HG02642 (cell line): ENCODE data around the gene SLC1A7.

ENCODE experiments used
- ATAC-seq: cut with Tn5 transposase; IDR thresholded peaks from one replicate; pipeline ENCODE4 v1.9.1; 2021; ENCODE audit warnings: mild to moderate bottlenecking; ENCODE audit not compliant: unreplicated experiment, poor library complexity

The SLC1A7 gene

DNA sequence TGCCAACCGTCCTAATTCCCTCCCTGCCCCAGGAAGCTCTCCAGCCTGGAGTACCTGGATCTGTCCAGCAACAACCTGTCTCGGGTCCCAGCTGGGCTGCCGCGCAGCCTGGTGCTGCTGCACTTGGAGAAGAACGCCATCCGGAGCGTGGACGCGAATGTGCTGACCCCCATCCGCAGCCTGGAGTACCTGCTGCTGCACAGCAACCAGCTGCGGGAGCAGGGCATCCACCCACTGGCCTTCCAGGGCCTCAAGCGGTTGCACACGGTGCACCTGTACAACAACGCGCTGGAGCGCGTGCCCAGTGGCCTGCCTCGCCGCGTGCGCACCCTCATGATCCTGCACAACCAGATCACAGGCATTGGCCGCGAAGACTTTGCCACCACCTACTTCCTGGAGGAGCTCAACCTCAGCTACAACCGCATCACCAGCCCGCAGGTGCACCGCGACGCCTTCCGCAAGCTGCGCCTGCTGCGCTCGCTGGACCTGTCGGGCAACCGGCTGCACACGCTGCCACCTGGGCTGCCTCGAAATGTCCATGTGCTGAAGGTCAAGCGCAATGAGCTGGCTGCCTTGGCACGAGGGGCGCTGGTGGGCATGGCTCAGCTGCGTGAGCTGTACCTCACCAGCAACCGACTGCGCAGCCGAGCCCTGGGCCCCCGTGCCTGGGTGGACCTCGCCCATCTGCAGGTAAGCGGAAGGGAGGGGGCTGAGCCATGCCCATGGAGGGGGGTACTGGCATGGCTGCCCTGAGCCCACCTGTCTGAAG, 63.9 kb downstream of the SLC1A7 start:
- no peak for ATAC-seq

DNA sequence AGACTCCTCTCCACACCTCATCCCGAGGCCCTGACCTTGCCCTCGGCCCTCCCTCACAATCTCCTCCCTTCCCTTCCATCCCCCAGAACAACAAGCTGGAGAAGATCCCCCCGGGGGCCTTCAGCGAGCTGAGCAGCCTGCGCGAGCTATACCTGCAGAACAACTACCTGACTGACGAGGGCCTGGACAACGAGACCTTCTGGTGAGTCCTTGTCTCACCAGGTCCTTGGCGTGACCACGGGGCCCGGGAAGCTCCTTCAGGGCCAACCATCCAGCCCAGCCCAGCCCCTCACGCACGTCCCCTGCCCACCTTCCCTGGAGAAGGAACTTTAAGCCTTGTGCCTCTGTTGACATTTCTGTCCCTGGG, 64.9 kb downstream of the SLC1A7 start:
- ATAC-seq: no peak

DNA sequence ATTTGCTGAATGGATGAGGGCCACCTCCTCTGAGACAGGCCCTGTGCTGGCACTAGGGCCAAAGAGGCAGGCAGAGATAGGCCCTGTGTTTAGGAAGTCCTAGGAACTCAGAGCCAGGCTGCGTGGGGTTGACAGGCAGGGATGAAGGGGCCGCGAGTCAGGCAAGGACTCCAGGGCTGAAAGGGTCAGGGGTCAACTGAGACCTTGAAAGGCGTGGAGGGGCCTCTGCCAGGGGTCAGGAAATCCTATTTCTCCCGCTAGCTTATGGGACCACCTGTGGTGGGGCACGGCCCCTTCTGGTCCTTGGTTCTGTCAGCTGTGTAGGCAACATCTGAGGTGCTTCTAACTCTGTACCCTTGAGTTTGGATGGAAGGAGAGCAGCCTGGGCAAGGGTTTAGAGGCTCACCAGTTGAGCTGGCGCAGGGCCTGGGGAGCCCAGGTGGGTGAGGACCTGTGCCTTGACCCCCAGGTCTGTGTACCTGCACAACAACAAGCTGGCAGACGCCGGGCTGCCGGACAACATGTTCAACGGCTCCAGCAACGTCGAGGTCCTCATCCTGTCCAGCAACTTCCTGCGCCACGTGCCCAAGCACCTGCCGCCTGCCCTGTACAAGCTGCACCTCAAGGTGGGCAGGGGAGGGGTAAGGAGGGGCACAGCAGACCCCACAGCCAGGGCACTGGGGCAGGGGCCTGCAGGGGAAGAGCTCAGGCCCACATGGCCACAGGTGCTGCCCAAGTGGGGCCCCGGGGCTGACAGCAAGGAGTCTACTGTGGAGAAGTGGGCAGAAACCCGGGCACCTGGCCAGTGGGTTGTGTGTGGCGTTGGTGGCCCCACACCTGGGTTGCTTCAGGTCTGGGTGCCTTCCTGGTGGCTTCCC, 65.5 kb downstream of the SLC1A7 start:
- no peak for ATAC-seq

DNA sequence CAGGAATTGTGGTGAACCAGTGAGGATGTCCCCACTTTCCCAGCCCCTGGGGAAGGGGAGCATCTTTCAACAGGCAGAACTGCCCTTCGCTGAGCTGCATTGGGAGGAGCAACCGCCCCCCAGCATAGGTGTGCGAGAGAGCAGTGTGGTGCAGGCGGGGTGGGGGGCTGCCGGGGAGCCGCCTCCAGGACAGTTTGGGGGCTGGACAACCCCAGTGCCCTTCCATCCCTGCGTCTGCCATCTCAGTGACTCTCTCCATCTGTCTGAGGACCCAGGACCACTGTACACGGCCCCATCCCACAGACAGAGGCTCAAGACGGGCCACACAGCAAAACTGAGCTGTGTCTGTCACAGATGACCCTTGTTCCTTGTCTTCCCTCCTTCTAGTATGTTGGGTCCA, 66.3 kb downstream of the SLC1A7 start:
- no peak for ATAC-seq

DNA sequence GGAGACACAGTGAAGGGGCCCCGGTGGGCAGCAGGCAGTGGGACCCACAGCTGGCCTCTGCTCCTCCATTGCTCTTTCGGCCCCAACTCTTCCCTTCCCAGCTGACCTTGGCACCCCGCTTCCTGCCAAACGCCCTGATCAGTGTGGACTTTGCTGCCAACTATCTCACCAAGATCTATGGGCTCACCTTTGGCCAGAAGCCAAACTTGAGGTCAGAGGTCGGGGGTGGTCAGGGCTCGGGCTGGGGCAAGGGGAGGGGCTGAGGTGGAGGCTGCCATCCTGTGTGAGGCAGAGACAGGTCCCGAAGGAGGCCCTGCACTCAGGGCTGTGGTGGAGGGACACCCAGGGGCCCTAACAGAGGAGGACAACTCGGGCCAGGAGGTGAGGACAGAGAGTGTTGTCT, 66.7 kb downstream of the SLC1A7 start:
- no peak for ATAC-seq

DNA sequence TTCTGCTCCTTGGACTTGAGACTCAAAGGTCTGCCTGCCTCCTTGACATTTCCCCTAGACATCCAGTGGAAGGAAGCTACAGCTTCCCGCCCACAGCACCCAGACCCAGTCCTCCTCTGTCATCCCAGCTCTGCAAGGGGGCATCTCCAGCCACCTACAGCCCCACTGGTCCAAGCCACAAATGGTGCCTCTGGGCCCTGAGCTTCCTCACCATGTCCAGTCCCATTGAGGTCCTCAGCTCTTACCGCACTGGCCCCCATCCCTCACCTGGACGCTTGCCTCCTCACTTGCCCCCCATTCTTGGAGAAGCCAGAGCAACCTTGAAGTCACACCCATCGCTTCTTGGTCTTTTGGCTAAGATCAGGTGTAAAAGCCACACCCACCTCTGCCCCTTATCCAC, 67.2 kb downstream of the SLC1A7 start:
- no peak for ATAC-seq

DNA sequence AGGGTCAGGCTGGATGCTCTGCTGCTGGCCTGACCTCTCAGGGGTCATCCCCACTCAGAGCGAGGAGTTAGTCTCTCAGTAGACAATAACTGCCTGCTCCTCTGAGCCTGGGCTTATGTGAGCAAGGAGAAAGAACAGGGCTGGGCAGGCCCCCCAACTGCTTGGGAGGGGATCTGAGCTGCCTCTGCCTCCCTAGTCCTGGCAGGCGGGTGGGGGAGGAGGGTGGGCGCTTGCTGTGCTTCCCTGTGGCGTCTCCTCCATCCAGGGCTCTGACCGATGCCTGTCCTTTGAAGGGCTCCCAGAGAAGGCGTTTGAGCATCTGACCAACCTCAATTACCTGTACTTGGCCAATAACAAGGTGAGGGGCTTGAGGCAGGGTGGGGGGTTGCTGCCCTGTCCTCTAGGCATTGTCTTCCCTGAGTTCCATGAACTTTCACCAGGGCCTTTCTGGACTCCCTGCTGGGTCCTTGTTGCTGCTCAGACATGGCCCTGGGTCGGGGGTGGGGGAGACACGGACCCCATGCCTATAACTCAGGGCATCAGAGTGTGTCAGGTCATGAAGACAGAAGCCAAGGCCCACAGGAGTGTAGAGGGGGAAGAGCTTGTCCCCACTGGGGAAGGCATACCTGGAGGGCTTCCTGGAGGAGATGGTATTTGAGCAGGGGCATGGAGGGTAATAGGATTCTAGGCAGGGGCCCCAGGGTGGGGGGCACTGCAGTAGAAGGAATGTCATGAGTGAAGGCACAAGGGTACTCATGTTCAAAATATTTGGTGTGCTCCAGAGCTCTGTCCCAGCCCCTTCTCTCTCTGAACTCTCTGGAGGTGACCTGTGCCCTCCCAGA, 67.9 kb downstream of the SLC1A7 start:
- ATAC-seq: no peak

DNA sequence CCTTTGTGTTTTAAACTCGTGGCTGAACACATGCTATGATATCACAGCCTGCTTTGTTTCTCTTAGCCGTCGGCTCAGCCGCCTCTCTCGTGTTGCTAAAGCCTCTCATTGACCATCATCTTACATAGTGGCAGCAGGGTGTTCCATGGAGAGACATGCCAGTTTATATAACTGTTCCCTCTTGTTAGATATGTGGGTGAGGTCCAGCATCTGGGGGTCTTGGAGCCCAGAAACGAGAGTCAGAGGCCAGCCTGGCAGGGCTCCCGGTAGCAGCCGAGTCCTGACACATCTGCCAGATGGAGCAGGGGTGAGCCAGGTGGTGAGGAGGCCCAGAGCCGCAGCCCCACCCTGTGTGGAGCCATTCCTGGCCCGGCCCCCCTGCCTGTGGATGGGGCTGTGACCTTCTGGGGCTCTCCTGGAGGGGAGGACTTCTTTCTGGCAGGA, 68.5 kb downstream of the SLC1A7 start:
- ATAC-seq: no peak

DNA sequence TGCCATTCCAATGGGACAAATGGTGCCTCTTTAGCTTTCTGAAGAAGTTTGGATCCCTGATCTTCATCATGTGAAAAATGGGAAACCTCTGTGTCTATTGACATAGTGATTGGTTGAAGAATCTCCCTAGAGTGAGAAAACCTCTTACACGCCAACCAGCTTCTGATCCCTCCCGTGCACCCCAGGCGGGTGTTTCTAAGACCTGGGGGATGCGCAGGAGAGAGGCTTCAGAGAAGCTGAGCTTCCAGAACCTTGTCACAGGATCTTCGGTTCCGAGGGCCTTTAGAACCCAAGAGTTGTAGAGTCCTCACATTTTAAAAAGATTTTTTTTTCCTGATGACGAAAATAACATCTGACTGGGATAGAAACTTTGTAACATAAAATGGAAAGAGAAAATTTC, 69.2 kb downstream of the SLC1A7 start:
- no peak for ATAC-seq

DNA sequence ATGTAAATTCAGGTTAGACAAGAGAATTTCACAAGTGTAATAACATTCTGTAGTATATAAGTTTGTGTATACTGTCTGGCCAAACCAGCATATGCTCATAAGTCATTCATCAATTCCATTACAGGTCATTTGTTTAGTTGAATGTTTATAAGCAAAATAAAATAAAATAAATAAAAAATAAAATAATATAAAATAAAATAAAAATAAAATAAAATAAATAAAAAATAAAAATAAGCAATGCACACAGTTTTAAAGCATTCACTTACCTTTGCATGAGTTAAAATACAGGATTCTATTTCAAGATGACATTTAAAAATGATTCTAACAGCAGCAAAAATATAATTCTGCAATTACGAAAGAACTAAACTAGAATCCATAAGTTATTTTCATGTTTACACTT, 70.5 kb downstream of the SLC1A7 start:
- no peak for ATAC-seq

DNA sequence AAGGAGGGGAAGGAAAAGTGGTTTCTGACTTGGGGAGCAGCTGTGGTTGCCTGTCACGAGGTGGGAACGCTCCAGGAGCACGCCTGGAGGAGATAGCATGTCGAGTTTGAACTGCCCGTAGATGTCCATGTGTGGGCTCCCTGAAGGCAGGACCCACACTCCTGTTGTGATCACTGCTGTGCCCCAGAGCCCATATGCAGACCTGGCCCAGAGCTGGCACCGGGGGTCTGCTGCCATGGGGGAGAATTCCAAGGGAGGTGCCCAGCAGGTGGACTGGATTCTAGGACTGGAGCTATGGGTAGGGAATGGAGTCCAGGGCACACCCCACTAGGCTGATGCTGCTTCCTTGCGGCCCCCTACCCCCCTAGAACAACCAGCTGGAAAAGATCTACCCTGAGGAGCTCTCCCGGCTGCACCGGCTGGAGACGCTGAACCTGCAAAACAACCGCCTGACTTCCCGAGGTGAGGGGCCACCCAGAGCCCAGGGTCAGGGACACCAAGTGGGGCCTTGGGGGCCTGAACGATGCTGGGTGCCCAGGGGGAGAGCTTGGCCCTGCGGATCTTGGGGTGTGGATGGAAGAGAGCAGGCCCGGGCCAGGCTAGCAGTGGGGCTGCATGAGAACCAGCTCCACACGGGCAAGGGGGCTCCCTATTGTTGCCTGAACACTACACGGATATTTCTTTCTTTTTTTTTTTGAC, 71.1 kb downstream of the SLC1A7 start:
- ATAC-seq: no peak

DNA sequence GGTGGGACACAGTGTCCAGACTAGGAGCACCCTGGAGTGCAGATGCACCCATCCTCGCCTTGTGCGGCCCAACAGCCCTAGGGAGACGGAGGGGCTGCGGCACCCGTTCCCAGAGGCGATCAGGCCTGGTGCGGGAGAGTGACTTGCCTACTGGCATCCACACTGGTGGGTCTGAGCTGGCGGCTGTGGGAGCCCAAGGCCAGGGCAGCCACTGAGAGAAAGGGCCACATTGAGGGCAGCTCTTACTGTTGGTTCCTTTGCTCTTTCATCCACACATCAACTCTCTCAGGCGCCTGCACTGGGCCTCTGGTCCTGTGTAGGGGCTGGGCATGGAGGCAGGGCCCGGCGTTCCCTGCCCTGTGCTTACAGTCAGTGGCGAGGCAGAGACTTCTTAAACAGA, 71.8 kb downstream of the SLC1A7 start:
- no peak for ATAC-seq

DNA sequence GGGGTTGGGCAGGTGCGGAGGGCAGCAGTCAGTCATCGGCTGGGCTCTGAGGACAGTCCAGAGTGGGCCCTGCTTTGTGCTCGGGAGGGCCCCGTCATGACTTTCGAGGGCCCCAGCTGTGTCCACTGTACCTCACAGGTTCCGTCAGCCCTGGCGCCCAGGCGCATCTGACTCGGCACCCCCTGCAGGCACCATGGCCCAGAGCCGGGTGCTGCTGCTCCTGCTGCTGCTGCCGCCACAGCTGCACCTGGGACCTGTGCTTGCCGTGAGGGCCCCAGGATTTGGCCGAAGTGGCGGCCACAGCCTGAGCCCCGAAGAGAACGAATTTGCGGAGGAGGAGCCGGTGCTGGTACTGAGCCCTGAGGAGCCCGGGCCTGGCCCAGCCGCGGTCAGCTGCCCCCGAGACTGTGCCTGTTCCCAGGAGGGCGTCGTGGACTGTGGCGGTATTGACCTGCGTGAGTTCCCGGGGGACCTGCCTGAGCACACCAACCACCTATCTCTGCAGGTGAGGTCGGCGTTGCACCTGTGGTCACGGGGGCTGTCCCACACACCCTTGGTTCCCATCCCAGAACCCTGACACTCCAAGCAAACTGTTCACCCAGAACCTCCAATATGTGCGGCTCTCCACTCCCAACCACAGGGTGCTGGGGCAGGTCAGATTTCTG, 72.6 kb downstream of the SLC1A7 start:
- ATAC-seq: no peak

DNA sequence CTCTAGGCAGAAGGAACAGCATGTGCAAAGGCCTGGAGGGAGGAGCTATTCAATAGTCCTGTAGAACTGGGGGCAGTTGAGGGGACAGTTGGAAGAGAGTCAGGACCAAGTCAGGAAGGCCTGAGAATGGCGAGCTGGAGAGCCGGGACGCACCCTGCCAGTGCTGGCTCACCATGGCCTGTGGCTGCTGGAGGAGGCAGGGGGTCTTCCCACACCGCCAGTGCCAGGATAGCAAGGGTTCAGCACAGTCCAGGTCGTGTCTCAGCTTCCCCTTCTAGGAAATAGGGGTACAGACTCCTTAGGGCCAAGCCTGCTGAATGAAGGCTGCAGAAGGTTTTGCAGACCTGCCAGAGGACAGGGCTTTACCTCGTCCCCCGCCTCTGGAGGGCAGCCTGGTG, 73.2 kb downstream of the SLC1A7 start:
- no peak for ATAC-seq

DNA sequence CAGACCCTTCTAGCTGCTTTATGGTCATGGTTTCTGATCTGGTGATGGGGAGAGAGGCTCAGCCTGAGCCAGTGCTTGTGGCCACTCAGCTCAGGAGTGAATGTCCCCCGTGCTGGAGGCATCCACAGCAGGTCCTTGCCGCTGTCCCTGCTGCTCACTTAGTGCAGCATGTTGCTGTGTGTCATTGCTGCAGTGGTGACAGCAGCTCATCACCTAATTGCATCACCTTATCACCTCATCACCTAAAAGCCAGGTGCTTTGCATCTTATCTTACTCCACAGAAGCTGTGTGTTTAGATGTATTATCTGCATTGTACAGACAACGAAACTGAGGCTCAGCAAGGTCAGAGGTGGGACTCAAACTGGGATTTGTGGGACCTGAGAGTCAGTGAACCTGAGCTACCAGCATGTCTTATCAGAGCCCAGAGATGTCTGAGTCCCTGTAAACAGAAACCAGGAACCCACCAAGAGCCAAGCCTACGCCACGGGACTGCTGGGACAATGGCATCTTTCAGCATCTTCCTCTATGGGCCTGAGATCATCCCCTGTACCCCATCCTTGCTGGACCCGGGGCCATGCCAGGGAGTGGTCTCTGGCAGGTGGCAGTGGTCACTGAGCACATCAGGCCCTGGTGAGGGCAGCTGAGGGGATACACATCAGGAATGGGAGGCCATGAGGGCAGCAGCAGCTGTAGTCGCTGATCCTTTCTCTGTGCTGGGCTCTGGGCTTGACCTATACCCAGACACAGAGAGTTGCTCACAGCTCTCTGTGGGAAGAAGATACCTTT, 73.9 kb downstream of the SLC1A7 start:
- no peak for ATAC-seq

DNA sequence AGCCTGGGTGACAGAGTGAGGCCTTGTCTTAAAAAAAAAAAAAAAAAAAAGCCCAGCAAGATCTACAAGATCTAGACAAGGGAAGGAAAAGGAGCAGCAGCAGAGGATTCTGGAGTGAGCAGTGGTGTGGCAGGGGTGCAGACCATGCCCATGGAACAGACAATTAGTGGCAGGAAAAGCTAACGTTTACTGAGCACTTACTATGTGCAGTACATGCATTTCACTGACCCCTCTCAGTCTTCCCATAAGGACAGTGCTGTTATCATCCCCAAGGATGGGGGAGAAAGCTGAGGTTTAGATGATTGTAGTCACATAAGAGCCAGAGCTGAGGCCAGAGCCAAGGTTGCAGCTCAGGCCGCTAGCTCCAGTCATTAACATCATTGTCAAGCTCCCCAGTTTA, 74.6 kb downstream of the SLC1A7 start:
- no peak for ATAC-seq

DNA sequence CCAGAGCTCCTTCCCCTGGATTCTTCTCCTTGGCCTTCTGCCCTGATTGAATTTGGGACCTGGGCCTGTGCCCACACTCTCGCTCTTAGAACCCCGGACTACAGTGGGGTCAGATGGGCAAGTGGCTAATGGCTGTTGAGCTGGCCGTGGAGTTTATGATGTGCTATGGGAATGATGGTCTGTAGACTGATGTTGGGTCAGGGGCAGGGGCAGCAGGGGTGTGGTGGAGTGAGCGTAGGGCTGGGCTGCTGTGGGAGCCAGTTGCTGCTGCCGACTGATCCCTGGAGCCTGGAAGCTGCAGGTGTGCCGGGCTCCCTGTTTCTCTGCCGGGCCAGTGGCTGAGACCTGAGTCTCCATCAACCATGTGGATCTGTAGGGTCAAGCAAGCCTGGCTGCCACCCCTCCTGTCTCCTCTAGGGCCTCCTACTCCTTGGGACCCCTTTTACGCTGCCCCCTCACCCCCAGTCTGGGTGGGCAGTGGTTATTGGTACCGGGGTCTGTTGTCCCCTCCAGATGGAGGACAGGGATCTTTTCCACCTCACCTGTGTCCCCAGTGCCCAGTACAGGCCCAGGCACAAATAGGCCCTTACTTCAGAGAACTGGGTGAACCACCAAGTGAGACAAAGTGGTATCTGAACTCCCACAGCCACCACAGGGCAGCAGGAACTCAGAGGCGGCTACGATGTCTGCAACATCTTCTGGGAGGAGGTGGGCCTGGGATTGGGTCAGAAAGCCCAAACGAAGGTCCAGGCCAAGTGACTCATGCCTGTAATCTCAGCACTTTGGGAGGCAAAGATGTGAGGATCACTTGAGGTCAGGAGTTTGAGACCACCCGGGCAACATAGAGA, 75.3 kb downstream of the SLC1A7 start:
- ATAC-seq: no peak

DNA sequence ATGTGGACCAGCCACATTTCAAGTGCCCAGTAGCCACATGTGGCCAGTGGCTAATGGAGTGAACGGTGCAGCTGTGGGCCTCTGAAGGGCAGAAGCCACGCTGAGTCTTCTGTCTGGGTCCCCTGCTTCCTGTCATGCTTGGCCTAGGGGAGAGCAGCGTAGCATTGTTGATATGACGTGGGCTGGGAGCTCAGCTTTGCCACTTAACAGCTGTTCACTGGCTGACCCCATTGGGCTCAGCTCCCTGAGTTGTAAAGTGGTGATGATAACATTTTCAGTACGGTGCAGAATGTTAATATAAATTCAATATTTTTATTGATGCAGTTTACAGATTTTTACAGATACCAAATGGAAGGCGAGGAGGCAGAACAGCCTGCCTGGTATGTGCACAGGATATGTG, 76.0 kb downstream of the SLC1A7 start:
- no peak for ATAC-seq
